GM23338 (cell line): ENCODE data around the gene STK39. TPM values are rescaled to one million over a fixed set of nuclear protein-coding genes. Genes with fewer than 3 reads are reported as not detected.

Experiments
- ATAC-seq: fragments of 200-7000 bp; cut with Tn5 transposase; 3 replicates; pipeline ENCODE4 v1.9.1; 2020
- DNase-seq: peaks from one replicate; pipeline ENCODE4 v3.0.0-alpha.2; 2015; ENCODE audit warnings: low spot score
- H2AFZ ChIP-seq: fragments of 200-600 bp; sonication (generic); 2 replicates; pipeline ENCODE4 v1.8.0; 2016; ENCODE audit warnings: antibody characterized with exemption, mild to moderate bottlenecking, moderate library complexity
- H3F3A ChIP-seq: fragments of 200-600 bp; sonication (generic); replicated peaks from 2 replicates; pipeline ENCODE4 v1.8.0; 2017; ENCODE audit warnings: antibody characterized with exemption, mixed run types, low read depth
- H3K27ac ChIP-seq: fragments of 200-600 bp; sonication (generic); 2 replicates; pipeline ENCODE4 v1.6.1; 2016; ENCODE audit warnings: low read depth
- H3K27me3 ChIP-seq: fragments of 200-600 bp; sonication (generic); 2 replicates; pipeline ENCODE4 v1.8.0; 2016; ENCODE audit warnings: mild to moderate bottlenecking, mixed run types, moderate library complexity; ENCODE audit not compliant: insufficient read depth
- H3K36me3 ChIP-seq: fragments of 200-600 bp; sonication (generic); 2 replicates; pipeline ENCODE4 v1.8.0; 2016; ENCODE audit warnings: mild to moderate bottlenecking; ENCODE audit not compliant: insufficient read depth
- H3K4me1 ChIP-seq: fragments of 200-600 bp; sonication (generic); 2 replicates; pipeline ENCODE4 v1.8.0; 2016; ENCODE audit warnings: mild to moderate bottlenecking, moderate library complexity; ENCODE audit not compliant: insufficient read depth
- H3K4me2 ChIP-seq: fragments of 200-600 bp; sonication (generic); 2 replicates; pipeline ENCODE4 v1.7.1; 2017; ENCODE audit warnings: mixed run types
- H3K4me3 ChIP-seq: fragments of 200-600 bp; sonication (generic); 2 replicates; pipeline ENCODE4 v1.6.1; 2016; ENCODE audit warnings: mixed run types
- H3K79me2 ChIP-seq: fragments of 200-600 bp; sonication (generic); replicated peaks from 2 replicates; pipeline ENCODE4 v1.8.0; 2017; ENCODE audit warnings: mild to moderate bottlenecking; ENCODE audit not compliant: insufficient read depth
- H3K9me2 ChIP-seq: fragments of 200-600 bp; sonication (generic); 2 replicates; pipeline ENCODE4 v1.8.0; 2017; ENCODE audit not compliant: insufficient read depth
- H4K20me1 ChIP-seq: fragments of 200-600 bp; sonication (generic); replicated peaks from 2 replicates; pipeline ENCODE4 v1.8.0; 2017; ENCODE audit warnings: mild to moderate bottlenecking; ENCODE audit not compliant: insufficient read depth
- H3K27ac Mint-ChIP-seq: 2 replicates; pipeline ENCODE4 v1.8.0; 2020; ENCODE audit warnings: inconsistent platforms, mild to moderate bottlenecking, moderate library complexity, mixed read lengths
- H3K27me3 Mint-ChIP-seq: 3 replicates; pipeline ENCODE4 v1.8.0; 2022; ENCODE audit warnings: low read depth, mild to moderate bottlenecking, moderate library complexity, mixed read lengths, inconsistent platforms; ENCODE audit not compliant: insufficient read depth, poor library complexity
- H3K36me3 Mint-ChIP-seq: 3 replicates; pipeline ENCODE4 v1.8.0; 2021; ENCODE audit warnings: low read depth, mild to moderate bottlenecking, inconsistent platforms, moderate library complexity, mixed read lengths
- H3K4me1 Mint-ChIP-seq: 3 replicates; pipeline ENCODE4 v1.8.0; 2020; ENCODE audit warnings: mild to moderate bottlenecking, inconsistent platforms, mixed read lengths
- H3K4me3 Mint-ChIP-seq: 3 replicates; pipeline ENCODE4 v1.8.0; 2021; ENCODE audit warnings: moderate library complexity, mild to moderate bottlenecking, inconsistent platforms, mixed read lengths
- H3K9me3 Mint-ChIP-seq: 3 replicates; pipeline ENCODE4 v1.8.0; 2020; ENCODE audit warnings: moderate library complexity, mild to moderate bottlenecking, inconsistent platforms, mixed read lengths
- CREB1 ChIP-seq: fragments of 250-450 bp; sonication (Bioruptor Pico); IDR thresholded peaks from 2 replicates; pipeline ENCODE4 v1.5.0; 2020; ENCODE audit warnings: low read depth, mild to moderate bottlenecking, moderate library complexity
- EZH2 ChIP-seq: fragments of 200-600 bp; sonication (generic); IDR thresholded peaks from one replicate; pipeline ENCODE4 v1.8.0; 2017; ENCODE audit warnings: antibody characterized with exemption, mild to moderate bottlenecking, low read depth; ENCODE audit not compliant: unreplicated experiment
- EZH2phosphoT487 ChIP-seq: fragments of 200-600 bp; sonication (generic); IDR thresholded peaks from one replicate; pipeline ENCODE4 v1.8.1; 2018; ENCODE audit warnings: antibody characterized with exemption; ENCODE audit not compliant: unreplicated experiment
- NANOG ChIP-seq: IDR thresholded peaks from 2 replicates; pipeline ENCODE4 v1.6.1; 2016; ENCODE audit warnings: antibody characterized with exemption, borderline replicate concordance
- POLR2AphosphoS5 ChIP-seq: IDR thresholded peaks from 2 replicates; pipeline ENCODE4 v1.6.1; 2016; ENCODE audit warnings: antibody characterized with exemption, low read depth
- REST ChIP-seq: IDR thresholded peaks from one replicate; pipeline ENCODE4 v1.6.1; 2018; ENCODE audit warnings: antibody characterized with exemption; ENCODE audit not compliant: unreplicated experiment
- STAT1 ChIP-seq: IDR thresholded peaks from one replicate; pipeline ENCODE4 v1.6.1; 2016; ENCODE audit warnings: antibody characterized with exemption; ENCODE audit not compliant: unreplicated experiment
- ZNF114 ChIP-seq: fragments of 250-450 bp; sonication (Bioruptor Pico); IDR thresholded peaks from 2 replicates; pipeline ENCODE4 v1.5.0; 2020; ENCODE audit warnings: mild to moderate bottlenecking, moderate library complexity
- ZNF331 ChIP-seq: fragments of 250-450 bp; sonication (Bioruptor Pico); IDR thresholded peaks from 2 replicates; pipeline ENCODE4 v1.5.0; 2020; ENCODE audit warnings: low read depth, mild to moderate bottlenecking, moderate library complexity
- polyA plus RNA-seq: library from polyadenylated mRNA; unstranded; fragments of >200 nt; fragmentation: Nextera tagmentation; extraction: Ambion mirVana; gene quantifications from 2 replicates; pipeline ENCODE4 v1.2.1, GENCODE V29; 2016
- total RNA-seq: library from RNA; depleted of rRNA; stranded (reverse); fragments of >200 nt; shearing (Covaris generic); gene quantifications from 2 replicates; pipeline ENCODE4 v1.2.3, GENCODE V29; 2014
- TF ChIP-seq, protein P1 (sequence below), 2 experiments: fragments of 200-600 bp in 1 of 2; sonication (generic) in 1 of 2; conservative IDR thresholded peaks; 2 replicates each; pipeline versions ENCODE4 v1.5.1 to v1.6.1; 2016 to 2017; ENCODE audit warnings: antibody characterized with exemption in 2 of 2, low read depth in 2 of 2, mild to moderate bottlenecking in 2 of 2, moderate library complexity in 1 of 2
- TF ChIP-seq, protein P2 (sequence below): IDR thresholded peaks from 2 replicates; pipeline ENCODE4 v1.6.1; 2016; ENCODE audit warnings: antibody characterized with exemption

Gene STK39
- total and polyA plus RNA-seq, 2 experiments from 2014 or later, result 9.5 to 16.9 TPM

GRCh38 chr2:168029071-168029470 is 218.3 kb downstream of the STK39 start:
- ATAC-seq (no peak), DNase-seq (no peak)
- H3K27ac ChIP-seq, result no peak overlapping the region
- H3K79me2 ChIP-seq, result no peaks in the 10 kb centered on the region
- TF ChIP-seq REST (no peak), STAT1 (no peak), EZH2phosphoT487 (no peak), NANOG (no peak), CREB1 (CRISPR knock-in tag) (no peak), EZH2 (no peak)
- TF ChIP-seq, protein P1, sequence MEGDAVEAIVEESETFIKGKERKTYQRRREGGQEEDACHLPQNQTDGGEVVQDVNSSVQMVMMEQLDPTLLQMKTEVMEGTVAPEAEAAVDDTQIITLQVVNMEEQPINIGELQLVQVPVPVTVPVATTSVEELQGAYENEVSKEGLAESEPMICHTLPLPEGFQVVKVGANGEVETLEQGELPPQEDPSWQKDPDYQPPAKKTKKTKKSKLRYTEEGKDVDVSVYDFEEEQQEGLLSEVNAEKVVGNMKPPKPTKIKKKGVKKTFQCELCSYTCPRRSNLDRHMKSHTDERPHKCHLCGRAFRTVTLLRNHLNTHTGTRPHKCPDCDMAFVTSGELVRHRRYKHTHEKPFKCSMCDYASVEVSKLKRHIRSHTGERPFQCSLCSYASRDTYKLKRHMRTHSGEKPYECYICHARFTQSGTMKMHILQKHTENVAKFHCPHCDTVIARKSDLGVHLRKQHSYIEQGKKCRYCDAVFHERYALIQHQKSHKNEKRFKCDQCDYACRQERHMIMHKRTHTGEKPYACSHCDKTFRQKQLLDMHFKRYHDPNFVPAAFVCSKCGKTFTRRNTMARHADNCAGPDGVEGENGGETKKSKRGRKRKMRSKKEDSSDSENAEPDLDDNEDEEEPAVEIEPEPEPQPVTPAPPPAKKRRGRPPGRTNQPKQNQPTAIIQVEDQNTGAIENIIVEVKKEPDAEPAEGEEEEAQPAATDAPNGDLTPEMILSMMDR (conservative IDR thresholded peaks at IDR 0.05; ENCODE audit: low read depth in 2 of 2), result no peak
- TF ChIP-seq, protein P2, sequence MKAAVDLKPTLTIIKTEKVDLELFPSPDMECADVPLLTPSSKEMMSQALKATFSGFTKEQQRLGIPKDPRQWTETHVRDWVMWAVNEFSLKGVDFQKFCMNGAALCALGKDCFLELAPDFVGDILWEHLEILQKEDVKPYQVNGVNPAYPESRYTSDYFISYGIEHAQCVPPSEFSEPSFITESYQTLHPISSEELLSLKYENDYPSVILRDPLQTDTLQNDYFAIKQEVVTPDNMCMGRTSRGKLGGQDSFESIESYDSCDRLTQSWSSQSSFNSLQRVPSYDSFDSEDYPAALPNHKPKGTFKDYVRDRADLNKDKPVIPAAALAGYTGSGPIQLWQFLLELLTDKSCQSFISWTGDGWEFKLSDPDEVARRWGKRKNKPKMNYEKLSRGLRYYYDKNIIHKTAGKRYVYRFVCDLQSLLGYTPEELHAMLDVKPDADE, result no peak
- no peaks in the 10 kb centered on the region for H3K9me2 ChIP-seq
- no peak overlapping the region for H2AFZ ChIP-seq
- H3K27me3 ChIP-seq, result no peaks in the 10 kb centered on the region
- H3K4me3 Mint-ChIP-seq, result no peak overlapping the region
- no peaks in the 10 kb centered on the region for H4K20me1 ChIP-seq
- H3K4me1 ChIP-seq, result no peaks in the 10 kb centered on the region
- H3K4me2 ChIP-seq, result no peak overlapping the region
- H3K36me3 ChIP-seq, result no peaks in the 10 kb centered on the region
- H3K27me3 Mint-ChIP-seq, result no peaks in the 10 kb centered on the region
- no peak overlapping the region for H3K27ac Mint-ChIP-seq
- no peaks in the 10 kb centered on the region for H3F3A ChIP-seq
- H3K4me1 Mint-ChIP-seq, result no peaks in the 10 kb centered on the region
- no peaks in the 10 kb centered on the region for H3K36me3 Mint-ChIP-seq
- H3K9me3 Mint-ChIP-seq, result no peaks in the 10 kb centered on the region
- H3K4me3 ChIP-seq, result no peak overlapping the region

GRCh38 chr2:168028362-168028761 is 219.0 kb downstream of the STK39 start:
- Histone ChIP-seq H3K36me3 (no peaks in the 10 kb centered on the region), H4K20me1 (no peaks in the 10 kb centered on the region), H3K79me2 (no peaks in the 10 kb centered on the region), H3K4me2 (no peak overlapping the region), H2AFZ (no peak overlapping the region), H3K27me3 (no peaks in the 10 kb centered on the region), H3K4me3 (no peak overlapping the region), H3F3A (no peaks in the 10 kb centered on the region), H3K27ac (no peak overlapping the region), H3K4me1 (no peaks in the 10 kb centered on the region), H3K9me2 (no peaks in the 10 kb centered on the region)
- Mint-ChIP-seq H3K4me3 (no peak overlapping the region), H3K36me3 (no peaks in the 10 kb centered on the region), H3K27ac (no peak overlapping the region), H3K27me3 (no peaks in the 10 kb centered on the region), H3K9me3 (no peaks in the 10 kb centered on the region), H3K4me1 (no peaks in the 10 kb centered on the region)
- DNase-seq (no peak), ATAC-seq (no peak)
- no peak for TF ChIP-seq NANOG
- TF ChIP-seq ZNF331, result no peak
- TF ChIP-seq CREB1 (CRISPR knock-in tag), result no peak
- no peak for TF ChIP-seq REST
- TF ChIP-seq, protein P2, result no peak
- no peak for TF ChIP-seq POLR2AphosphoS5
- no peak for TF ChIP-seq ZNF114 (CRISPR knock-in tag)
- TF ChIP-seq EZH2, result no peak
- TF ChIP-seq EZH2phosphoT487, result no peak
